Measurements from ENCODE around the gene TMCO1.
"Not testable (repeated sequence)": the region's sequence is repeated elsewhere in the genome, so short reads cannot be mapped to it uniquely, and the experiment has no call there.

TMCO1 gene

GRCh38 chr1:165762725-165763124 lies 5.9 kb downstream of the TMCO1 start:
- TF ChIP-seq CTCF (conservative IDR thresholded peaks at IDR 0.05), result no peak
- no peak for TF ChIP-seq ZFX (IDR thresholded peaks at IDR 0.05)
- H3K27ac ChIP-seq, result no peak overlapping the region

GRCh38 chr1:165759095-165759494 lies 9.6 kb downstream of the TMCO1 start:
- no peak overlapping the region for H3K27ac ChIP-seq
- no peak for TF ChIP-seq ZFX (IDR thresholded peaks at IDR 0.05)
- no peak for TF ChIP-seq CTCF (conservative IDR thresholded peaks at IDR 0.05)

- TF ChIP-seq ZFX (IDR thresholded peaks at IDR 0.05) (no peak), CTCF (conservative IDR thresholded peaks at IDR 0.05) (no peak)
- no peak overlapping the region for H3K27ac ChIP-seq
These were observed 13.2 kb downstream of the TMCO1 start for GRCh38 chr1:165755393-165756010.

- TF ChIP-seq ZFX (IDR thresholded peaks at IDR 0.05), result no peak
- TF ChIP-seq CTCF (conservative IDR thresholded peaks at IDR 0.05), result no peak
- H3K27ac ChIP-seq, result no peak overlapping the region
These were observed 14.7 kb downstream of the TMCO1 start for GRCh38 chr1:165753934-165754333.

GRCh38 chr1:165748550-165748949 lies 20.1 kb downstream of the TMCO1 start:
- TF ChIP-seq ZFX (IDR thresholded peaks at IDR 0.05) (no peak), CTCF (conservative IDR thresholded peaks at IDR 0.05) (no peak)

GRCh38 chr1:165747632-165748447 lies 20.8 kb downstream of the TMCO1 start:
- TF ChIP-seq CTCF (conservative IDR thresholded peaks at IDR 0.05) (no peak), ZFX (IDR thresholded peaks at IDR 0.05) (no peak)
- H3K27ac ChIP-seq, result no peak overlapping the region

More at GRCh38 chr1:165748550-165748949, 20.1 kb downstream of the TMCO1 start:
- H3K27ac ChIP-seq, result no peak overlapping the region

- not testable (repeated sequence) for H3K27ac ChIP-seq
These were observed 23.8 kb downstream of the TMCO1 start for GRCh38 chr1:165744913-165745312.

All from C4-2B (cell line).